BLaER1 (cell line): ENCODE measurements around the gene NIFK.

Experiments used
- H3K27ac ChIP-seq: shearing (Covaris generic); formaldehyde crosslinking; 2 replicates; pipeline ENCODE4 v1.8.1; 2022
- H3K27me3 ChIP-seq: shearing (Covaris generic); formaldehyde crosslinking; 2 replicates; pipeline ENCODE4 v1.8.1; 2022
- H3K36me3 ChIP-seq: shearing (Covaris generic); formaldehyde crosslinking; 2 replicates; pipeline ENCODE4 v1.8.1; 2022
- H3K4me1 ChIP-seq: shearing (Covaris generic); formaldehyde crosslinking; 2 replicates; pipeline ENCODE4 v1.8.1; 2022
- H3K4me2 ChIP-seq: shearing (Covaris generic); formaldehyde crosslinking; 2 replicates; pipeline ENCODE4 v1.8.1; 2022
- H3K4me3 ChIP-seq: shearing (Covaris generic); formaldehyde crosslinking; 2 replicates; pipeline ENCODE4 v1.8.1; 2022
- H3K9ac ChIP-seq: shearing (Covaris generic); formaldehyde crosslinking; 2 replicates; pipeline ENCODE4 v1.8.1; 2022
- H3K9me3 ChIP-seq: shearing (Covaris generic); formaldehyde crosslinking; 2 replicates; pipeline ENCODE4 v1.8.1; 2022
- H4K20me1 ChIP-seq: shearing (Covaris generic); formaldehyde crosslinking; 2 replicates; pipeline ENCODE4 v1.8.1; 2022
- Cebpa-rat ChIP-seq: shearing (Covaris generic); IDR thresholded peaks from 2 replicates; pipeline ENCODE4 v1.8.1; 2022

The NIFK gene

DNA sequence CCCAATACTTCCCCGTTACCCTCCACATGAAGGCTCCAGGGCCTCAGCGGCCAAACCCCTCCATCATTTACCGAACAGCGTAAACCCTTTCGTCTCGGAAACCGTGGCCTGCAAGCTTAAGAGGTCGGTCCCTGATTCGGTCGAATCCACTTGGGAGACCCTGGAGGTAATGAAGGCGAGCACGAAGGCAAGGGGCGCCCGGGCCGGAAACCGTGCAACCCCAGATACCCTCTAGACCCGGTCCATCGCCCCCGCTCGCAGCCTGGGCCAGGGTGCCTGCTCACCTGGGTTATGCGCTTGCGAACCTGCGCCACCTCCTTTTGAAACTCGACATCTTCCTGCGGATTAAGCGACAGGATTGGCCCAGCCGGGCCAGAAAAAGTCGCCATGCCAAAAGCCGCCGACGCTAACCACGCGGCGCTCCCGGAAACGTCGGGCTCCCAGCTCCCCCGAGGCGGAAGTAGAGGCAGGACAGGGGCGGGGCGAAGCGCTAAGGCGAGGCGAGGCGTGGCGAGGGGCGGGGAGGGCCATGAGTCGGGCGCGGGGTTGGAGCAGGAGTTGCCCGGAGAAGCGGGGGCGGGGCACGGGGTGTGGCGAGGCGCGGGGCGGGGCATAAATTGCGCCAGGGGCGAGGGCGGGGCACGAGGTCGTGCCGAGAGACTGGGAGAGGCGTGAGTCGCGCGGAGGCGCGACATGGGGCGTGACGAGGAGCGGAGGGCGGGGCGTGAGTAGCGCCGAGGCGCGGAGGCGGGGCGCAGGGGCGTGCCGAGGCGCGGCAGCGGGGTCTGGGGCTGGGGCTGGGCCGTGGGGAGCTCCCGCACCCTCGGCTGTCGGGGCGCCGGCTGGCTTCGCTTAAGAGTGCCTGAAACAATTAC is at the start of gene NIFK:
NIFK (minus strand) TSS at position 414 of the 875 bp plus-strand sequence; CDS start at position 389, 25 bp downstream.
- H3K27me3 ChIP-seq: no peaks in the 10 kb centered on the region
- no peak for TF ChIP-seq Cebpa-rat
- peak within 1 kb of the TSS; percentile 91 for H3K4me3 ChIP-seq
- peak within 1 kb of the TSS; percentile 94 for H3K9ac ChIP-seq
- H4K20me1 ChIP-seq: peaks cover 46% of the 10 kb centered on the region
- H3K9me3 ChIP-seq: no peaks in the 10 kb centered on the region
- H3K4me1 ChIP-seq: peaks cover 33% of the 10 kb centered on the region
- peak within 1 kb of the TSS; percentile 90 for H3K27ac ChIP-seq
- peaks cover 38% of the 10 kb centered on the region for H3K36me3 ChIP-seq
- H3K4me2 ChIP-seq: peak within 1 kb of the TSS; percentile 79

DNA sequence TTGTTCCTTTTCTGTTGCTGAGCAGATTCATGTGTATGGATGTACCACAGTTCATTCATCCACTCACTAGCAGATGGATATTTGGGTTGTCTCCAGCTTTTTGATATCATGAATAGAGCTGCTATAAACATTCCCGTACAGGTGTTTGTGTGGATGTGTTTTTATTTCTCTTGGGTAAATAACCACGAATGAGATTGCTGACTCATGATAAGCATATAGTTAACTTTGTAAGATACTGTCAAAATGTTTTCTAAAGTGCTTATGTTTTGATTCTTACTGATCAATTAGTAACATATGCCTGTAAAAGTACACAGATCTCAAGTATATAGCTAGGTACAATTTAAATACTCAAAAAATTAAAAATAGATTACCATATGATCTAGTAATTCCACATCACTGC is 46.5 kb upstream of the NIFK start:
- no peaks in the 10 kb centered on the region for H3K4me1 ChIP-seq
- H3K4me2 ChIP-seq: no peak overlapping the region
- no peak overlapping the region for H3K27ac ChIP-seq
- TF ChIP-seq Cebpa-rat: no peak
- H4K20me1 ChIP-seq: no peaks in the 10 kb centered on the region
- H3K36me3 ChIP-seq: no peaks in the 10 kb centered on the region
- no peak overlapping the region for H3K9ac ChIP-seq
- no peak overlapping the region for H3K4me3 ChIP-seq
- H3K9me3 ChIP-seq: 0 out of 2 replicates have a peak, but pooled peaks cover under 1% of the 10 kb centered on the region
- no peaks in the 10 kb centered on the region for H3K27me3 ChIP-seq

GRCh38 chr2:121778741-121779487 is 42.2 kb upstream of the NIFK start:
- Histone ChIP-seq H3K4me3 (no peak overlapping the region), H4K20me1 (no peaks in the 10 kb centered on the region)

GRCh38 chr2:121777699-121778058 is 41.0 kb upstream of the NIFK start:
- Histone ChIP-seq H3K36me3 (no peaks in the 10 kb centered on the region), H3K4me1 (peaks cover 7% of the 10 kb centered on the region; the same call in 1 of the 2 replicates), H3K4me2 (no peak overlapping the region), H3K9me3 (no peaks in the 10 kb centered on the region), H3K27ac (no peak overlapping the region), H3K4me3 (no peak overlapping the region), H3K9ac (no peak overlapping the region), H3K27me3 (no peaks in the 10 kb centered on the region), H4K20me1 (no peaks in the 10 kb centered on the region)
- no peak for TF ChIP-seq Cebpa-rat

More at GRCh38 chr2:121778741-121779487, 42.2 kb upstream of the NIFK start:
- Histone ChIP-seq H3K27ac (no peak overlapping the region), H3K4me1 (no peaks in the 10 kb centered on the region), H3K27me3 (no peaks in the 10 kb centered on the region), H3K9me3 (no peaks in the 10 kb centered on the region), H3K36me3 (no peaks in the 10 kb centered on the region), H3K4me2 (no peak overlapping the region), H3K9ac (no peak overlapping the region)
- no peak for TF ChIP-seq Cebpa-rat

- no peaks in the 10 kb centered on the region for H3K9me3 ChIP-seq
- no peak overlapping the region for H3K4me2 ChIP-seq
- no peaks in the 10 kb centered on the region for H4K20me1 ChIP-seq
- no peaks in the 10 kb centered on the region for H3K36me3 ChIP-seq
- H3K4me3 ChIP-seq: no peak overlapping the region
- H3K27me3 ChIP-seq: no peaks in the 10 kb centered on the region
- H3K27ac ChIP-seq: no peak overlapping the region
- TF ChIP-seq Cebpa-rat: no peak
- H3K9ac ChIP-seq: no peak overlapping the region
- H3K4me1 ChIP-seq: peaks cover 13% of the 10 kb centered on the region
Measured at GRCh38 chr2:121776885-121777698, 40.4 kb upstream of the NIFK start.

- H3K4me1 ChIP-seq: peaks cover 20% of the 10 kb centered on the region
- no peaks in the 10 kb centered on the region for H4K20me1 ChIP-seq
- no peak overlapping the region for H3K27ac ChIP-seq
- no peaks in the 10 kb centered on the region for H3K36me3 ChIP-seq
- no peak overlapping the region for H3K4me3 ChIP-seq
- H3K27me3 ChIP-seq: no peaks in the 10 kb centered on the region
- no peaks in the 10 kb centered on the region for H3K9me3 ChIP-seq
- TF ChIP-seq Cebpa-rat: no peak
- no peak overlapping the region for H3K9ac ChIP-seq
- no peak overlapping the region for H3K4me2 ChIP-seq
Measured at GRCh38 chr2:121776361-121776760, 39.7 kb upstream of the NIFK start.

DNA sequence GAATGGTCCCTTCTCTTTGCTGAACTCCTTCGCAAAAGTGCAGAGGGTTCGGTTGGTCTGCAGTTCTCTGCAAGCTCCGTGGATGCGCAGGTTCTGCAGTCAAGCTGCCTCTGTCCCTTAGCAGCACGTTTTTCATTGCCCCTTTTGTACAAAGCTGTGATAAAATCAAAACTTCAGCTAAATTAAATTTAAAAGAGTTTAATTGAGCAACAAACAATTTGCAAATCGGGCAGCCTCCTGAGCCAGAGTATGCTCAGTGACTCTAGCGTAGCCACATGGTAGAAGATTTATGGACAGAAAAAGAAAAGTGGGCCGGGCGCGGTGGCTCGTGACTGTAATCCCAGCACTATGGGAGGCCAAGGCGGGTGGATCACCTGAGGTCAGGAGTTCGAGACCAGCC is 37.6 kb upstream of the NIFK start:
- H4K20me1 ChIP-seq: no peaks in the 10 kb centered on the region
- no peaks in the 10 kb centered on the region for H3K27me3 ChIP-seq
- no peak for TF ChIP-seq Cebpa-rat
- no peaks in the 10 kb centered on the region for H3K9me3 ChIP-seq
- no peak overlapping the region for H3K9ac ChIP-seq
- no peak overlapping the region for H3K4me3 ChIP-seq
- no peak overlapping the region for H3K4me2 ChIP-seq
- H3K36me3 ChIP-seq: peaks cover 11% of the 10 kb centered on the region
- peaks cover 22% of the 10 kb centered on the region for H3K4me1 ChIP-seq
- no peak overlapping the region for H3K27ac ChIP-seq

DNA sequence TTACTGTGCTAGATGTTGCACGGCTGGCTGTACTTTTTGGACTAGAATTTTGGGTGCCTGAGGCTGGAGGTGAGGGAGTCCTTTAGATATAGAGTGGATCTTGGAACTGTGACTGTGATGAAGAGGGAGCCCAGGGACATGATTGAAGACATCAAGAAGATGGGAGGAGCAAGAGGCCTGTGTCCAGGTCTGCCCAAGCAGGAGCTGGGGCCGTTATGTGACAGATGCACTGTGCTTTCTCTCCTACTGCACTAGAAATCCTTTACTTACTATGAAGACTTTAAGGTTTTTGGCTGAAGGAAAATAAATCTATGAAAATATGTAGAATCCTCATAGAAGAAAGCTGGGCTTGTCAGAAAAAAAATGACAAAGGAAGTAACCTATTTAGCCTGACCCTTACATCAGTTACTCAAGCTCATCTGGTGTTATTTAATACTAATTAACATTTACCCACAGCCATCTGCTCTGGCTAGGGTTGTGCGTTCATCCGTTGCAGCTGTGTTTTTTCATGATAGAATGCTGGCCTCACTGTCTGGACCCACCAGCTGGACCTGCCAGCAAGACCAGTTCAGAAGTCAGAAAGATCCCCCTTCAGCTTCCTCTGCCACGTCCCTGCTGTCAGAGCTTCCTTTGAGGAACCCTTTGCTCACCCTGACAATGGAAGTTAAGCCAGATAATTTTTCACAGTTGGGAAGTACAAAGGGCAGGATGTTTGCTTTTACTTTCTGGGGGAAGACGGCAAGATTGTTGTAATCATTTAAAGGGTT is 35.5 kb upstream of the NIFK start:
- Histone ChIP-seq H3K4me3 (no peak overlapping the region), H3K9ac (peak overlapping the region; percentile 33; the same call in 1 of the 2 replicates), H3K27me3 (no peaks in the 10 kb centered on the region), H3K36me3 (peaks cover 31% of the 10 kb centered on the region), H3K4me1 (peaks cover 22% of the 10 kb centered on the region), H4K20me1 (no peaks in the 10 kb centered on the region), H3K4me2 (peak overlapping the region; percentile 55), H3K27ac (peak overlapping the region; percentile 62), H3K9me3 (no peaks in the 10 kb centered on the region)
- TF ChIP-seq Cebpa-rat: no peak
